Limb (tissue), 2 donors: ENCODE results near the gene WDR26.
"Not testable (repeated sequence)": the region's sequence is repeated elsewhere in the genome, so short reads cannot be mapped to it uniquely, and the experiment has no call there.

ENCODE experiments used
- DNase-seq, 2 donors: peaks; one replicate each; pipeline ENCODE4 v3.0.0-alpha.2; 2016; ENCODE audit errors: extremely low spot score in 2 of 2

The WDR26 gene

DNA sequence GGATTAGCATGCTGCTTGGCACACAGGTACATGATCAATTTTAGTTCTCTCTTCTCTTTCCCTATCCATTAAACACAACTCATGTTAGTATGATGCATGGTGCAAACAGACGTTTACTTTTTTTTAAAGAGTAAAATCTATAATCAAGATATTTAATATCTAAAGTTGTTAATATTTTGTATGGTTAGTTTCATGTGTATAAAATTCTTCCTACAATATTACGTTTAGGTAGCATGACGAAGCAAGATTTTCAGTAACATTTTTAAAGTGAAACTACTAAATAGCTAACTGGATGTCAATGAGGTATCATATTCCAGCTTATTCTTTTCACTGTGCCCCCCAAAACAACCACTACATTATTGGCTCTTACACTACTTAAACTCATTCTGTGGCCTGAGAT, 41.3 kb downstream of the WDR26 start:
- DNase-seq: no peak

DNA sequence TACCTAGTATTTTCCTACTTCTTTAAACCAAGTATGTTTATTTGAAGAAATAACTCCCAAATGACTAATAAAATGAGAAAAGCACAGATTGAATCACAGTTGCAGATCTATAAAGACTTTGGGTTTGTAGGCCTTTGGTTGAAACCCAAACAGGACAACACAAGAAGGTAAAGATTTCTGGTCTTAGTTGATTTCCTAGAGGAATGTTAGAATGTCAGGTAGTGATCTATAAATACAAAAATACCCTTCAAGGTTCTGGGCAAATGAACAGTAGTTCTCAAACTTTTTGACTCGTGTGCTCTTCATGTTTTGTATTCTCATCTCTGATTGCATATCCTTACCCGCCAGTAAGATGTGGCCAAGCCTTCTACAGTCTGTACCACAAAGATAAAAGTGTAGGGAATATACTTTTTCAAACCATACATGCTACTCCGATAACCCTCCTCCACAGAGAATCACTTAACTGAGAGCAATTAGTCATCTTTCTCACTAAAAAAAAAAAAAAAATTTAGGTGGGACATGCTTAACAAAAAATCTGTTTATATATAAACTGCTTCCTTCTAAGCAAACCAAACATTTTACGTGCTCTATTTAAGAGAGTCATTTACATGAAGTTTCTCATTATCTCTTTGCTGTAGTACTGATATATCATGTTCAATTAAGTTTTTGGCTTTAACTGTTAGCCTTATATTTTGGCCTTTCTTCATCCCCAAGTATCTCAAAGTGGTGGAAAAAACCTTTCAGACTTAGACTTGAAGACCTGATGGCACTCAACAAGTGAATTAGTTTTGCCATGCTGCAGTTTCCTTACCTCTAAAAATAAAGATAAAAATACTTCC, 42.0 kb downstream of the WDR26 start:
- no peak for DNase-seq

DNA sequence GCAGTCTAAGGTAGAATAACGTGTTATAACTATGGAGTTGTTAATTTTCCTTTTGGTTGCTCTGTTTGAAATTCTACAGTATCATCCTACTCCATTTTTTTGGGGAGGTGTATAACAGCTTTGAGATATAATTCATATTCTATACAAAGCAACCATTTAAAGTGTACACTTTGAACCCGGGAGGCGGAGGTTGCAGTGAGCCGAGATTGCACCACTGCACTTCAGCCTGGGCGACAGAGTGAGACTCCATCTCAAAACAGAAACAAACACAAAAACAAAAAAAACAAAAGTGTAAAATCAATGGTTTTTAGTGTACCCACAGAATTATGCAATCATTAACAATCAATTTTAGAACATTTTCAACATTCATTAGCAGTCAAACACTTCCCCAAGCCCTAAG, 44.1 kb downstream of the WDR26 start:
- DNase-seq: no peak

DNA sequence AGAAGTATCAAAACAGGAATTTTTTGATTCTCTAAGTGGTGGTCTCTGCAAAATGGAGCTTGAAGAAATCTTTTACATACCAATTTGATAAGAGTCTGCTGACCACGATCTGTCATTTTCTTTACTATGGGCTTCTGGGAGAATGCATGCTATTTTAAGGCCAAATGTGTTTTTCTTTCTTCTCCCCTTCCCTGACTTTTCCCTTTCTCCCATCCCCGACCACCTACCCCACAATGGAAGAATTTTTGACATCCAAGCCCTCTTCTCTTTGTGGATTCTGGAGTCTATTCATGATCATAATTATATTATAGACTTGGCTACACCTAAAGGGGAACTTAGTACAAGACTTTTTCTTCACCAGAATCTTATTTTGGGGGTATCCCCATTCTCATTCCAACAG, 46.7 kb downstream of the WDR26 start:
- DNase-seq: no peak

DNA sequence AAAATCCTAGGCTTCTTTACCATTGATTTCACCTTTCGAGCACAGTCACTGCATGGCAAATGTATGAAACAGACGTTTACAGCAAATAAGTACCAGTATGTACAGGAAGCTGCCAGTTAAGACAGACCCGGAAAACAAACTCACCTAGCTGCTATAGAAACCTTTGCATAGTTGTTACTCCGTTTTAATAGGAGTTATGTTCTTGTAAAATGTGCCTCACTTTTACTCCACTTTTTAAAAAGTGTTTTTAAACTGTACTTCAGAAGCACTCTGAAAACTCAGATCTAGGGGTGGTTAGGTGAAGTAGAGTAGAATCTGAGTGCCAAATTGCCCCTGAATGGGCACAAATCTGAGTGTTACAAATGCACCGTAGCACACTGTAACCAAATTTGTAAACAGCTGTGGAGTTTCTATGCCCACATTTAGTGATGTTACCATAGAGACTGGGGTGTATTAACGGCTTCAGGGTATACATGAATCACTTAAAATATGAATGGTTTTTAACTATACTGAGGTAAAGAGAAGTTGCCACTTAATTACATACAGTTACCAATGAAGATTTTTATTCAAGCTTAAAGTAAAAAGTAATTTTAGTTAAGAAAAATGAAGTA, 47.2 kb downstream of the WDR26 start:
- peak in 1 of 2 donors; percentile 13 for DNase-seq

DNA sequence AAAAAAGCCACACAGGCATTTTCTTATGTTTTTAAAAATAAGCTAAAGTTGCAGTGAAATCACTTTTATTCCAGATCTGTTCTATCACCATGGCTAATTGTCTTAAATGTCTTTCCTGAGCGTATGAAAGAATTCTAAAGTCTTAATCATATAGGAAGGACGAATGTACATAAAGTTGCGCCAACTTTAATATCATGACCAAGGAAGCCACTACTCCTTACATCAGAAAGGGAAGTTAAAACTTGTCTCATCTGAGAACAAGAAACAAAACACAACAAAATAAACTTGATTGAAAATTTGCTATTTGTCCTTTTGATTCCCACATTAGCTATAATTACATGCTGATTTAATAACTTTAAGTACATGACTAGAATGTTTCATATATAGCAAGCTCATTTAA, 51.4 kb downstream of the WDR26 start:
- DNase-seq: no peak

DNA sequence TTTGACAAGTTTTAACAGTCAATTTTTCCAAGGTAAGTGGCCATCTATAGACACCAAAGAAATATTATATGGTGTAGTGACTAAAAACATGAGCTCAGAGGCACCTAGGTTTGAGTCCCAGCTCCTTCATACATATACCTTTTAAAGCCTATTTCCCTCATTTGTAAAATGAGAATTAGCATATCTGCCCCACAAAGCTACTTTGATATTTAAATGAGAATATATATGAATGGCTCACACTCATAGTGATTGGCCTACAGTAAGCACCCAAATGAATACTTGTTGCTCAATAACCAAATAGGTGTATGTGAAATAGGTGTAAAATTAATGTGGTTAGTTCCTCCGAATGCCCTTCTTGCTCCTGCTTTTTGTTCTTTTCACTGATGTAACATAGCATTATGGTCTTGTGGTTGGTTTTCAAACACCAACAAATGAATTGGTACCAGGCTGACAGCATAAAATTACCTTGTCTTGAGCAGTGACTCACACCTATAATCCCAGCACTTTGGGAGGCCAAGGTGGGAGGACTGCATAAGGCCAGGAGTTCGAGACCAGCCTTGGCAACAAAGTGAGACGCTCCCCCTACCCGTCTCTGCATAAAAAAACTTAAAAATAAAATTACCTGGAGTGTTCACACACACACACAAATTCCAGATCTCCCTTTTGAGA, 52.6 kb downstream of the WDR26 start:
- no peak for DNase-seq

DNA sequence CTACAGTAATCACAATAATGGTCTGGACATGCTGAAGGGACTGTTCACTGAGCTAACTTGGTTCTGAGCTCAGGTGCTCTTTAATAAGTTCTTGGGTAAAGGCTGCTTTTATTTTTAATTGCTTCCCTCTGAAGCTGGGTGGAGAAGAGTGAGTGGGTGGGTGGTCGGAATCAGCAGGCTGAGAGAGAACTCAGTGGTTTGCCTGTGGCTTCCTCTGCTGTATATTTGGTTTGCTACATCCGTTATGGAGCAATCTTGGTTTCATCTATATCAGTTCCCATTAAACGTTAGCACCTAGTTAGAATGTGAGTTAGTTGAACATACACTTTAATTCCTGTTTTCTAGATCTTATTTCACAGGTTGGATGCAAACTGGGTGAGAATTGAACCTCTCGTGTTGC, 54.6 kb downstream of the WDR26 start:
- DNase-seq: no peak

DNA sequence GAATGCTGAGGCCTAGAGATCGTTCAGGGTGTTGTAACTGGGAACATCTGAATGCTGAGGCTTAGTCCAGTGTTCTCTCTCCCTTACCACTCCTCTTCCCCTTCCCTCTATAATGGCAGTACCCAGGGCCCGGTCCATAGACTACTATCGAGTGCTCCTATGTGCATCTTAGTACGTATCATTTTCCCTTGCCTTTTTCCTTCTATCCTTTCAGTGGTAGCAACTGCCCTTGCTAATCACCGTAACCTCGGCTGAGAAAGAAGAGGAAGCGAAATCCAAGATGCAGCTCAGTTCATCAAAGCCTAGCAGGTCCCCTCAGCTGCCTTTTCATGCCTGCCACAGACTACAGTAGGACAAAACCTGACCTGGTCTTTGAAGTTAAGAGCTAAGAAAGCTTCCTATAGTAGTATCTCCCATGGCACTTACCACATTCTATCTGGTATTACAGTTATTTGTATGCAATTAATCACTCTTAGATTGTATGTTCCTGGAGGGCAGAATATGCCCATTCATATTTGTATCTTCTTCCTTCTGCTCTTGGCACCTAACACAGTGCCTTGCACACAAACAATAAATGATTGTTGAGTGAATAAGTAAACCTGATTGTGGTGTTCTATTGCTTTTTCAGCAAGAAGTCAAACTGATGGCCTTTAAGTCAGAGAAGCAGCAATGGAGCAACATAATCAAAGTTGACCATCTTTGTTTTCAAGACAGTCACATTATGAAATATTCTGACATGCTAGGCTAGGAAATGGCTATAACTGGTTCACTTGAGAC, 55.6 kb downstream of the WDR26 start:
- no peak for DNase-seq

DNA sequence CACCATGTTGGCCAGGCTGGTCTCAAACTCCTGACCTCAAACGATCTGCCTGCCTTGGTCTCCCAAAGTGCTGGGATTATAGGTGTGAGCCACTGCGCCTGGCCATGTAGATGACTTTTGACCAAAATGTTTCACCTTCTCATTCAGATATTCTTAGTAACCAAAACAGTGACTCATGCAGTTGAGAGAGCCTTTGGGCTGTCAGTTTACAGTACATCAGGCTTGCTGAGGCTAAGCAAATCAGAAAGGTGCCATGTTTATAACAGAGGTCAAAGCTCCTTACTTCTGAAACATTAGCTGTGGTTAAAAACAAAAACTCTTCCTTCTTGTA, 57.0 kb downstream of the WDR26 start:
- no peak for DNase-seq

DNA sequence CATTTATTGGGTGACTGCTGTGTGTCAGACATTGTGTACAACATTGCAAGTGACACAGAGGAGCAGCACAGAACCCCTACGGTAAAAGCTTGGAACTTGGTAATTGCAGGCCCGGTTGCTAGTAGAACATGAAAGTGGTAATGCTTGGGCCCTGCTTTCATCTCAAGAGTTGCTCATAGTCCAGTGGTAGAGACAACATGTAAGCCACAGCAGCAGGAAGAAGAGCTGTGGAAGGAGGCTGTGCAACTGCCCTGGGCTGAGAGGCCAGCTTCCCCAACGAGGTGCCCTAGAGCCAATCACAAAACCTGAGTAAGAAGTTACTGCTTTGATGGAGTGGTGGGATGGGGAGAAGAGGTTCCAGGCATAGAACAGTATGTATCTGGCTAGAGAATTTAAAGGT, 59.5 kb downstream of the WDR26 start:
- DNase-seq: no peak

DNA sequence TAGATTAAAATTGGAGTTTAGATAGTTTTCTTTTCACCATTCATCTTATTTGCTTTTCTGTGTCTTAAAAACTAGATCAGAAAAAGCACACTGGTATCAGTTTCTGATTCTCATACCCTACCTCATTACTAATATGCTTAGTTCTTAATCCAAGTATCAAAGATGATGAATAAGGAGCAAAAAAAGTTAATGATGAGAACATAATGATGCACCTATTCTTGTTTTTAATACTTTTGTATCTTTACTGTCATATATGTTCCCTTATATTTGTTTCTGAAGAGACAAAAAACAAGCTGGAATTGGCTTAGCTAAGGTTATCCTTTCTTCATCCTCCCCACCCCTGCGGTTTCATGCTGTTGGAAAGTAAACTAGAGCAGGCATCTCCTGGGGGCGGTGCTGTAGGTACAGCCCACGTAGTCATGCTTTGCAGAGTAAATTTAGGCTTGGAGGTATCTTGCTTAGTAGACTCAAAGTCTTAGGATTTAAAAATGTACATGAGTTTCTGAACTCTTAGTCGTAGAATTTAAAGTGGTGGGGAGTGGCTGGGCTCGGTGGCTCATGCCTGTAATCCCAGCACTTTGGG, 61.5 kb downstream of the WDR26 start:
- DNase-seq: no peak

DNA sequence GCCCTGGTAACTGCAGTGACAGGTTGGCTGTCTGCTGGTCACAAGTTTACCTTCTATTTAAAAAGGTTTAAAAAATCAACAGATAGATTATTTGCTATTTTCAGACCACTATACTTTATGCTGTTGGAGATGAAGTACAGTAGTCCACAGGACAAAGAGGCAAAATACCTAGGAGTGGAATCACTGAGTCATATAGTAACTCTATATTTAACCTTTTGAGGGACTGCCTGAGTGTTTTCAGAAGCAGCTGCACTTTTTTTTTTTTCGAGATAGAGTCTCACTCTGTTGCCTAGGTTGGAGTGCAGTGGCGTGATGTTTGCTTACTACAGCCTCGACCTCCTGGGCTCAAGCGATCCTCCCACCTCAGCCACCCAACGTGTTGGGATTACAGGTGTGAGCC, 66.2 kb downstream of the WDR26 start:
- no peak for DNase-seq

DNA sequence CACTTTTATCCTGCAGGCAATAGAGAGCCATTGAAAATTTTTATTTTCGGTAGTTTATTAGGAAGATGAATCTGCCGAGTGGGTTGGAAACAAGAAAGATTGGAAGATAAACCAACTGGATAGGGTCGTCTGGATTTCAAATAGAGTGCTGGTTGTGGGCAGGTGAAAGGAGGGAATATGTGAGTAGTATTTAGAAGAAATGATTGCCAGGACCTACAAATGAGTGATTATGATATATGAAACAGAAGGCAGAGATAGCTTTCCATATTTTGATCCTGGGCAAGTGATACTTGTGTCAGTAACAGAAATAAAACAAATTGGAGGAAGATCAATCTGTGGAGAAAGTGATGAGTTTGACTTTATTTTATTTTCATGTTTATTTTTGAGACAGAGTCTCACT, 75.4 kb downstream of the WDR26 start:
- no peak for DNase-seq

DNA sequence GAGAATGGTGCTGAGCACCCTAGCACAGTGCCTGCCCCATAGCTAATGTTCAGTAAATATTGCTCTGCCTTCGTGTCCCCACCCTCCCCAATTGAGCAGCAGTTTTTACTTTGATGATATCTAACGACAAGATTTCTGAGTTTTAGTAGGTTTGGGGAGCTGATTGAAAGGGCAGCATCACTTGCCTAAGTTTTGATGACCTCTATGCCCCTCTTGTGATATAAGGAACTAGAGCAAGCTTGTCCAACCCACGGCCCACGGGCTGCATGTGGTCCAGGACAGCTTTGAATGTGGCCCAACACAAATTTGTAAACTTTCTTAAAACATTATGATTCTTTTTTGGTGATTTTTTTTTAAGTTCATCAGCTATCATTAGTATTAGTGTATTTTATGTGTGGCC, 76.4 kb downstream of the WDR26 start:
- DNase-seq: no peak

DNA sequence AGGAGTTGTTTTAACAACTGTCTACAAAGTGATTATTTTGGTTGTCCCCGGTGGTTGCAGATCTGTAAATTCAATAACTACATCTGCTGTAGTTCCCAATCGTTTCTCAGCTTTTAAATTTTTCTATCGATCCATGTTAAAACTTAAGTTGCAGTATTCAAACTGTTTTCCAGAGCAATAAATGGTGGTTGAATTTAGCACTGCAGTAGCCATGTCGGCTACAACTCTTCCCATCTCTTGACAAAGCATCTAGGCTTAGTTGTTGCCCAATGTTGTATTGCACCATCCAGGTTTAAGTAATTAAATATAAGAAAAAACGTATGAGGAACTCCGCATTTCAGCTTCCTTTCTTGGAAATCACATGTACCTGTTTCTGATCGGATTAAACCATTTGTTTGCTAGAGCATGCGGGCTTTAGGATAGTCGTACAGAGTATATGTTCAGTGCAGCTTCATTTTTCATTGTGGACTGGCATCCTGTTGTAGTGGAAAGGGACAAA, 76.9 kb downstream of the WDR26 start:
- DNase-seq: no peak

DNA sequence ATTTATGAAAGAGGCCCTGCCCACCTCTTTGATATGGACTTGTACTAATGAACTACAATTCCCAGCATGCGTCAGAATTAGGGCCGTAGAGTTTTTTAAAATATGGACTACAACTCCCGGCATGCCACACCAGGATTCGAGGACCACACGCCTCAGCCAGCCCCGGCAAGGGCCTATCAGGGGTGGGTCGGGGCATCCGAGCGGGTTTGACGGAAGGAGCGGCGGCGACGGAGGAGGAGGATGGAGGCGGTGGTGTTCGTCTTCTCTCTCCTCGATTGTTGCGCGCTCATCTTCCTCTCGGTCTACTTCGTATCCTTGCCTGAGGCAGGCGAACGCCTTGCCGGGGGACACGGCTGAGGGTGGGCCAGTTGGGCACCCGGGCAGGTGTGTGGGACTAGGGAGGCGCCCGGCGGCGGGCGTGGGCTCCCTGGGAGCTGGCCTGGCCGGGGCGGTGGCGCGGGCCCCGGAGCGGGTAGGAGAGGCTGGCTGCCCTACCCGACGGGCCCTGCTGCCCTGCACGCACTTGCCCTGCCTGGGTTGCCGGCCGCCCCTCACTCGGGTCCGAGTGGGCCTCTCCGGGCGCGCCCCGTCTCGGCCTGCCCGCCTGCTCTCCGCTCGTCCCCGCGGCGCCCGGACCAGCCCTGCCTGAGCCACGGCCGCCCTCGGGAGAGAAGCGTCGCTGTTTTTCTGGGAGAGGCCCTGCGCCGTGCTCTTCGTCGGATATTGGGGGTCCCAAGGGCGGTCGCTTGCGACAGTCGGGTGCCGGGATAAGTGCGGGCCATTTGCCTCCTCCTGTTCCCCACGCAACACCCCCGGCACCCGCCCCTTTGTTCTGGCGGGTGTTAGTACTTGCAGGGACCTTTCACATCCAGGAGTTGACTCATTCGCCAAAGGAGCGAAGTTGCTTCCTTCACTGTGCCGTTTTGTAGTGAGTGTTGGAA, 77.6 kb downstream of the WDR26 start, which contains the start of gene CNIH4:
TSS of gene CNIH4 (plus strand) at position 195 of the 941 bp plus-strand sequence. CDS start at position 241, 46 bp downstream.
- DNase-seq: peak; percentile 90 to 97

DNA sequence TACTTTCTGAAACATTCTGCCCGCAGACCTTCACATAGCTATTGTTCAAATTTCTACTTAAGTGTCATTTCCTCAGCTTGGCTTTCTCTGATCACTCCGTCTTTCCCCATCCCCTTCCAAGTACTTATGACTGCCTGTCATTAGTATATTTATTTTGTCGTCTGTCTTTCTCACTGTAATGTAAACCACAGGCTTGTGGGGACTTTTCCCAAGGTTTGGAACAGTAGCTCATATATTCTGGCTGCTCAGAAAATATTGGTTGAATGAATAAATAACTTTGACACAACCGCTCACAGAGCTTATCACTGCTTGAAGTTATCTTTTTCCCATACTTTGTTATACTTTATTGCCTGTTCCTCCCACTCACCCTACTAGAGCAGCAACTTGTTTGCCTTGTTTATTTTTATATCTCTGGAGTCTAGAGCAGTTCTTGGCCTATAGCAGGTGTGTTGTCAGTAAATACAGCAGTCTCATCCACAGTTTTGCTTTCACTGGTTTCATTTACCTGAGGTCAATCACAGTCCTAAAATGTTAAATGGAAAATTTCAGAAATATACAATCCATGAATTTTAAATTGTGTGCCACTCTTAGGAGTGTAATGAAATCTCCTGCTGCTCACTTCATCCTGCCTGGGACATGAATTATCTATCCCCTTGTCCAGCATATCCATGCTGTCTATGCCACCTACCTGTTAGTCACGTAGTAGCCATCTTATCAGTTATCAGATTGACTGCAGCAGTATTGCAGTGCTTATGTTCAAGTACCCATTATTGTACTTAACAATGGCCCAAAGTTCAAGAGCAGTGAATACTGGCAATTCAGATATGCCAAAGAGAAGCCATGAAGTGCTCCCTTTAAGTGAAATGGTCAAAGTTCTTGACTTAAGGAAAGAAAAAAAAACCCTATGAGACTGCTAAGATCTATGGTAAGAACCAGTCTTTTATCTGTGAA, 80.3 kb downstream of the WDR26 start:
- no peak for DNase-seq

DNA sequence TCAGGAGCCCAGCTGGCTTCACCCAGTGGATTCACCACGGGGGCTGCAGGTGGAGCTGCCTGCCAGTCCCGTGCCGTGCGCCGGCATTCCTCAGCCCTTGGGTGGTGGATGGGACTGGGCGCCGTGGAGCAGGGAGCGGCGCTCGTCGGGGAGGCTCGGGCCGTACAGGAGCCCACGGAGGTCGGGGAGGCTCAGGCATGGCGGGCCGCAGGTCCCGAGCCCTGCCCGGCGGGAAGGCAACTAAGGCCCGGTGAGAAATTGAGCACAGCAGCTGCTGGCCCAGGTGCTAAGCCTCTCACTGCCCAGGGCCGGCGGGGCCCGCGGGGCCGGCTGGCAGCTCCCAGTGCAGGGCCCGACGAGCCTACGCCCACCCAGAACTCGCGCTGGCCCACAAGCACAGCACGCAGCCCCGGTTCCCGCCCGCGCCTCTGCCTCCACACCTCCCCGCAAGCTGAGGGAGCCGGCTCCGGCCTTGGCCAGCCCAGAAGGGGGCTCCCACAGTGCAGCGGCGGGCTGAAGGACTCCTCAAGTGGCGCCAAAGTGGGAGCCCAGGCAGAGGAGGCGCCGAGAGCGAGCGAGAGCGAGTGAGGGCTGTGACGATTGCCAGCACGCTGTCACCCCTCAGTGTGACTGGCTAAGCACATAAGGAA, 82.0 kb downstream of the WDR26 start:
- not testable (repeated sequence) for DNase-seq
